Calu3 (cell line): ENCODE results near the gene SHANK3. TPM values are rescaled to one million over a fixed set of nuclear protein-coding genes. Genes with fewer than 3 reads are reported as not detected.

Source experiments
- BruUV-seq: library from RNA; stranded (reverse); fragments of 400-500 nt; replicated peaks from 2 replicates; lab custom pipeline; 2021; lab: Mats Ljungman, UMichigan
- CTCF ChIA-PET: fragments of 300-600 bp; sonication (Branson Sonifier 250); formaldehyde crosslinking; loops from one replicate; lab custom pipeline; 2022; ENCODE audit warnings: antibody characterized with exemption; lab: Charles Lee
- DNase-seq: peaks from one replicate; pipeline ENCODE4 v3.0.0; 2022
- H3K27ac Mint-ChIP-seq: one replicate; pipeline ENCODE4 v1.8.0; 2022; ENCODE audit warnings: mixed read lengths; ENCODE audit not compliant: unreplicated experiment
- H3K27me3 Mint-ChIP-seq: one replicate; pipeline ENCODE4 v1.8.0; 2022; ENCODE audit warnings: mixed read lengths; ENCODE audit not compliant: unreplicated experiment
- H3K36me3 Mint-ChIP-seq: one replicate; pipeline ENCODE4 v1.8.0; 2022; ENCODE audit warnings: mild to moderate bottlenecking, moderate library complexity, mixed read lengths; ENCODE audit not compliant: insufficient read depth, unreplicated experiment
- H3K4me1 Mint-ChIP-seq: one replicate; pipeline ENCODE4 v1.8.0; 2022; ENCODE audit warnings: mild to moderate bottlenecking, low read depth, mixed read lengths; ENCODE audit not compliant: unreplicated experiment
- H3K4me3 Mint-ChIP-seq: one replicate; pipeline ENCODE4 v1.8.0; 2022; ENCODE audit warnings: mild to moderate bottlenecking, low read depth, moderate library complexity, mixed read lengths; ENCODE audit not compliant: unreplicated experiment
- H3K9me3 Mint-ChIP-seq: one replicate; pipeline ENCODE4 v1.8.0; 2022; ENCODE audit warnings: low read depth, mixed read lengths; ENCODE audit not compliant: unreplicated experiment
- intact Hi-C: fragments of 100-400 bp; cut with micrococcal nuclease; formaldehyde crosslinking; loops from one replicate; pipeline ENCODE4 v1.10.0; 2022; ENCODE audit not compliant: unreplicated experiment
- total RNA-seq: library from RNA; stranded (reverse); gene quantifications from 2 replicates; pipeline ENCODE4 v1.2.3, GENCODE V29; 2022
- TF ChIP-seq, protein P1 (sequence below): fragments of 200-600 bp; IDR thresholded peaks from one replicate; pipeline ENCODE4 v1.8.0; 2022; ENCODE audit warnings: antibody characterized with exemption; ENCODE audit not compliant: unreplicated experiment

Gene SHANK3
- total RNA-seq, 1 experiment from 2014 or later, result 2.1 TPM

DNA sequence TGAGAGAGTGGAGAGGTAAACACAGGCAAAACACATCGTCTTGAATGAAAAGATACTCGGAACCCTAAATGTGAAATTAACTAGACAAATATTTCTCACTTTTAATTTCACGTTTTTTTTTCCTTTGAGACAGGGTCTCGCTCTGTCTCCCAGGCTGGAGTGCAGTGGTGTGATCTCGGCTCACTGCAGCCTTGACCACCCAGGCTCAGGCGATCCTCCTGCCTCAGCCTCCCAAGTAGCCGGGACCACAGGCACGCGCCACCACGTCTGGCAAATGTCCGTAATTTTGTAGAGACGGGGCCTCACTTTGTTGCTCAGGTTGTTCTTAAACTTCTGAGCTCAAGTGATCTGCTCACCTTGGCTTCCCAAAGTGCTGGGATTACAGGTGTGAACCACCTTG, 7.4 kb upstream of the SHANK3 start:
- no peak for DNase-seq
- H3K36me3 Mint-ChIP-seq, result no peaks in the 10 kb centered on the region
- no peak overlapping the region for H3K27ac Mint-ChIP-seq
- H3K4me3 Mint-ChIP-seq, result no peak overlapping the region
- intact Hi-C loops, result no loop called here
- H3K27me3 Mint-ChIP-seq, result peaks cover 44% of the 10 kb centered on the region
- TF ChIP-seq, protein P1, sequence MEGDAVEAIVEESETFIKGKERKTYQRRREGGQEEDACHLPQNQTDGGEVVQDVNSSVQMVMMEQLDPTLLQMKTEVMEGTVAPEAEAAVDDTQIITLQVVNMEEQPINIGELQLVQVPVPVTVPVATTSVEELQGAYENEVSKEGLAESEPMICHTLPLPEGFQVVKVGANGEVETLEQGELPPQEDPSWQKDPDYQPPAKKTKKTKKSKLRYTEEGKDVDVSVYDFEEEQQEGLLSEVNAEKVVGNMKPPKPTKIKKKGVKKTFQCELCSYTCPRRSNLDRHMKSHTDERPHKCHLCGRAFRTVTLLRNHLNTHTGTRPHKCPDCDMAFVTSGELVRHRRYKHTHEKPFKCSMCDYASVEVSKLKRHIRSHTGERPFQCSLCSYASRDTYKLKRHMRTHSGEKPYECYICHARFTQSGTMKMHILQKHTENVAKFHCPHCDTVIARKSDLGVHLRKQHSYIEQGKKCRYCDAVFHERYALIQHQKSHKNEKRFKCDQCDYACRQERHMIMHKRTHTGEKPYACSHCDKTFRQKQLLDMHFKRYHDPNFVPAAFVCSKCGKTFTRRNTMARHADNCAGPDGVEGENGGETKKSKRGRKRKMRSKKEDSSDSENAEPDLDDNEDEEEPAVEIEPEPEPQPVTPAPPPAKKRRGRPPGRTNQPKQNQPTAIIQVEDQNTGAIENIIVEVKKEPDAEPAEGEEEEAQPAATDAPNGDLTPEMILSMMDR, result no peak
- no TSS peak for BruUV-seq
- peaks cover 7% of the 10 kb centered on the region for H3K4me1 Mint-ChIP-seq
- CTCF ChIA-PET, result no interaction called here
- no peaks in the 10 kb centered on the region for H3K9me3 Mint-ChIP-seq

DNA sequence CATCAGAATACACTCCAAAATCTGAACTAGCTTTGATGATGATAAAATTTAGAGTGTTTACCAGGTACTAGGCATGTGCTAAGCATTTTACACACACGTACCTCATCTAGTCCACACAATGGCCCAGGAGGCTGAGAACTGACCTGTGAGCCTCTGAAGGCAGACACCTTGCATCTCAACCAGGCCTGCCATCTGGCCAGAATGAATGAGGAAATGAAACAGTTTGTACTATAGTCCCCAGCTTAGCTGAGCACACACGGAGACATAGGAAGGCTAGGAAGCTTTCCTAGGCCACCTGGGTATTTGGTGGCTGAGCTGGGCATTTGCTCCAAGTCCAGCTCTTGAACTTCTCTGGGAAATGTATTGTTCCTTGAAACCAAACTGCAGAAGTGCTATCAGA, 6.9 kb upstream of the SHANK3 start:
- H3K27ac Mint-ChIP-seq, result no peak overlapping the region
- no peak overlapping the region for H3K4me3 Mint-ChIP-seq
- intact Hi-C loops, result no loop called here
- CTCF ChIA-PET, result interaction anchor here (0.6 to 0.7 kb wide), 2 partner anchors 19 to 951 kb away, joined by 4 to 5 read pairs; no protein-coding TSS in a partner anchor
- no peak for DNase-seq
- H3K36me3 Mint-ChIP-seq, result no peaks in the 10 kb centered on the region
- no peaks in the 10 kb centered on the region for H3K9me3 Mint-ChIP-seq
- peaks cover 7% of the 10 kb centered on the region for H3K4me1 Mint-ChIP-seq
- TF ChIP-seq, protein P1, result no peak
- no TSS peak for BruUV-seq
- H3K27me3 Mint-ChIP-seq, result peaks cover 49% of the 10 kb centered on the region

DNA sequence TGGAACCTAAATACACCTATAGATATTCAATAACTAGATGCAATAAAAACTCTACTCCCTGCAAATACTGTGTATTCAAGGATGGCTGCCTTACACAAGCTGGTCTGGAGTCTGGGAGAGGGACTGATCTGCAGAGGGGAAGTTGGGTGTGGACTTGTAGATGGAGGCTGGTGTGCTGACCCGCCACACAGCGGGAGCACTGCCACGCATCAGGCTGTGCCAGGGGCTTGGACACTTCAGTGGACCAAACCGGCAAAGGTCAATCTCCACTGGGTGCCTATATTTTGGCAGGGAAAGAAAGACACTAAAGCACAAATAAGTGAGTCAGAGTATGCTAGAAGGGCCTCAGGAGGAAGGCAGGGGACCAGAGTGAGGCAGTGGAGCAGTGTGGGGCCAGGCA, 2.1 kb upstream of the SHANK3 start:
- Mint-ChIP-seq H3K9me3 (no peaks in the 10 kb centered on the region), H3K27me3 (peaks cover 72% of the 10 kb centered on the region), H3K36me3 (peaks cover 11% of the 10 kb centered on the region), H3K4me3 (no peak overlapping the region), H3K4me1 (peaks cover 14% of the 10 kb centered on the region), H3K27ac (no peak overlapping the region)
- CTCF ChIA-PET, result no interaction called here
- TF ChIP-seq, protein P1, result no peak
- no peak for DNase-seq
- intact Hi-C loops, result no loop called here
- BruUV-seq, result no TSS peak

DNA sequence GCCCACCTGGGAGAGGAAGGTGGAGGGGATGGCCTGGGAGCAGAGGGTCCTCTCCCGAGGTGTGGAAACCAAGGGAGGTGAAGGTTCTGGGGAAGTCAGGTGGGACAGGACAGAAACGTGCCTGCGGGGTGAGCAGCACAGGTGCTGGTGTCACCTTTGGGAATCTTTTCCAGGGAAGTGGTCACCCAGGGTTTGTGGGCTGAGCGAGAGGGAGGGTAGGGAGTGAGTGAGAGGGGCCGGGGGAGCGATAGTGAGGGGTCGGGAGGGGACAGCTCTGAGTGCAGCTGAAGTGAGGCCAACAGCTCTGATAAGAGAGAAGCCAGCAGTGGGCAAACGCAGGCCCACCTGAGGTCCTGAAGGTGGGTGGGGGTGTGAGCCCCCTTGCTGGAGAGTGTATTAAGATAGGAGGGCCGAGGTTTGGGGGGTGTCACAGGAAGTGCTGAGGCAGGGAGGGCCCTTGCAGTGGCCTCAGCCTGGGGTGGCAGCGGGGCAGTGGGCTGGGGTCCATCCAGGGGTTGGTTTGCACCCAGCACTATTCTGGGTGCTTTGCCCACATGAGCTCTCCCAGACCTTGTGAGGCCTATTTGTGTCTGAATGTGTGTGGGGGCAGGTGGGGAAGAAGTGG, 1.6 kb upstream of the SHANK3 start:
- no peak overlapping the region for H3K27ac Mint-ChIP-seq
- no TSS peak for BruUV-seq

More for the DNA sequence above, 1.6 kb upstream of the SHANK3 start:
- CTCF ChIA-PET, result no interaction called here
- H3K9me3 Mint-ChIP-seq, result no peaks in the 10 kb centered on the region
- H3K4me3 Mint-ChIP-seq, result no peak overlapping the region
- H3K4me1 Mint-ChIP-seq, result peaks cover 19% of the 10 kb centered on the region
- H3K27me3 Mint-ChIP-seq, result peaks cover 72% of the 10 kb centered on the region
- intact Hi-C loops, result no loop called here
- TF ChIP-seq, protein P1, result no peak
- DNase-seq, result no peak
- H3K36me3 Mint-ChIP-seq, result peaks cover 11% of the 10 kb centered on the region
